Effector CD4-positive, alpha-beta T cell (primary cell): Measurements from ENCODE around the gene TSR1.

Experiments
- DNase-seq: peaks from one replicate; pipeline ENCODE4 v3.0.0-alpha.2; 2020

TSR1 gene

GRCh38 chr17:2277429-2278170, 58.7 kb downstream of the TSR1 start:
- DNase-seq, result no peak

DNA sequence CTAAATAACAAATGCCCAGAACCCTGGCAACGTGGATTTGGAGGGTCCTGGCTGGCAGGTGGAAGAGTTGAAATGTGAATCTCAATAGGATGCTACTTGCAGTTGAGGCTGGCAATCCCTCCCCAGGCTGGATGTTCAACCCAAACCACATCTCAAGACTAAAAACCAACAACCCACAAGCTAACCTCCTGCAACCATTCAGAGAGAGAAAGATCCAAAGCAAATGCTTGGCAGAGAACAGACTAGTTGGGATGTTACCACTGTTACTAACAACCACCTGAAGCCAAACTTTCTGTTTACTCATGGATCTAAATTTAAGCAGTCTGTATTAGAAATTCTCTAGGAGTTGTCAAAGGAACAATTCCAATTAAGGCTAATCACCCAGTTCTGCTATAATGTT, 60.5 kb downstream of the TSR1 start:
- no peak for DNase-seq

DNA sequence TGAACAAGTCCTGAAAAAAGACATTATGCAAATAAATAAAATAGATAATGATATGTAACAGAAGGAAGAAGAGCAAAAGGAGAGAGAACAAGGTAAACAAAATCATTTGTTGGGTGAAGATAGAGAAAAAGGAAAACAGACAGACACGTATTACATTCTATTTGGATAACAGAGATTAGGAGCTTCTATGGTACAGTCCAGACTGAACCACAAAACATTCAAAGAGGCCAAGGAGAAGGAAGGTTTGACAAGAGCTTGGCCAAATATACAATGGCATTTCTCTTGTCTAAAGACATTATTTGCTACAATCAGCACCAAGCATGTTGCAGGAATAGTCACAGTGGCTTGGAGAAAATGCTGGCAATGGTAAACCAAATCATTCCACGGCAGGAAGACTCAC, 61.8 kb downstream of the TSR1 start:
- no peak for DNase-seq
